Measurements from ENCODE around the gene GPC5. TPM values are rescaled to one million over a fixed set of nuclear protein-coding genes. Genes with fewer than 3 reads are reported as not detected.

GPC5 gene
- total RNA-seq, 2 experiments from 2014 or later: 2.4 TPM; not detected in 1

DNA sequence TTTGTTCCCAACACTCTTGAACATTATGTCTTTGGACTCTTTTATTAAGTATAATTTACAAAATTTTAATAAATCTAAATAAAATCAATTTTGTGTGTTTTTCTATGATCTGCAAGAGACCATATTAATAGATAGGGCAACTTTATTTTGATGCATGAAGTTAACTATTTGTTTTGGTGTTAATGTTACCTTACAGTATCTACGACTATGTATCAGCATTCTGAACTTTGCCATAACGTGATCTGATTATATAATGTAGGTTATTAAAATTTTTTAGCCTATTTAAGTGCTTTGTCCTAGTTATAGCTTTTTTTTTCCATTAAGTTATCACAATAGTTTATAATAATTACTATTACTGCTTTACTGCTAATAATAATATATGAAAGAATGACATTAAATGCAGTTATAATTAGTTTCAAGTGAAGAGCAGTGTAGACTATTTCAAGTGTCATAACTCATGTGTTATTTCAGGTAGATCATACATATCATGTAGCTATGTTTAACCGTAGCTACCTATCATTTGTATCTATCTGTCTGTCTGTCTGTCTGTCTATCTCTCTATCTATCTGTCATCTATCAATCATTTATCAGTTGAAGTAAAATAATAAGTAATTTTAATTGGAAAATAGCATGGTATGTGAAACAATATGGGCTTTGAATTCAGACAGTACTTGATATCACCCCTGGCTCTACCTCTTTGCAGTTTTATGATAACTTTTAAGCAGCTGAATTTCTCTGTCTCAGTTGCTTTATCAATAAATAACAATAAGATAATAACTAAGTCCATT lies 229.7 kb downstream of the GPC5 start:
- Histone ChIP-seq H3K4me3 (ENCODE audit: low read depth, low read length, poor library complexity, severe bottlenecking) (no peak overlapping the region), H3K36me3 (ENCODE audit: insufficient read depth, low read length) (no peaks in the 10 kb centered on the region), H3K4me2 (ENCODE audit: low read length) (no peak overlapping the region), H3K9me3 (ENCODE audit: low read length) (no peaks in the 10 kb centered on the region), H3K4me1 (ENCODE audit: insufficient read depth, low read length, poor library complexity, severe bottlenecking) (no peaks in the 10 kb centered on the region), H3K79me2 (ENCODE audit: insufficient read depth, low read depth, low read length) (no peaks in the 10 kb centered on the region), H3K9me2 (ENCODE audit: insufficient read depth, low read length) (no peaks in the 10 kb centered on the region), H4K20me1 (ENCODE audit: insufficient read depth, low read length) (no peaks in the 10 kb centered on the region), H2AFZ (ENCODE audit: low read length) (no peak overlapping the region), H3K27ac (ENCODE audit: low read depth, low read length, poor library complexity, severe bottlenecking) (no peak overlapping the region)
- intact Hi-C loops (cut with micrococcal nuclease; ENCODE audit: unreplicated experiment): no loop called here
- POLR2A ChIA-PET: interaction anchor here (0.6 to 2.8 kb wide), 13 partner anchors 9 to 530 kb away, joined by 3 to 18 read pairs (median 3); no protein-coding TSS in a partner anchor
- CTCF ChIA-PET (ENCODE audit: unreplicated experiment): no interaction called here
- TF ChIP-seq, protein P1, sequence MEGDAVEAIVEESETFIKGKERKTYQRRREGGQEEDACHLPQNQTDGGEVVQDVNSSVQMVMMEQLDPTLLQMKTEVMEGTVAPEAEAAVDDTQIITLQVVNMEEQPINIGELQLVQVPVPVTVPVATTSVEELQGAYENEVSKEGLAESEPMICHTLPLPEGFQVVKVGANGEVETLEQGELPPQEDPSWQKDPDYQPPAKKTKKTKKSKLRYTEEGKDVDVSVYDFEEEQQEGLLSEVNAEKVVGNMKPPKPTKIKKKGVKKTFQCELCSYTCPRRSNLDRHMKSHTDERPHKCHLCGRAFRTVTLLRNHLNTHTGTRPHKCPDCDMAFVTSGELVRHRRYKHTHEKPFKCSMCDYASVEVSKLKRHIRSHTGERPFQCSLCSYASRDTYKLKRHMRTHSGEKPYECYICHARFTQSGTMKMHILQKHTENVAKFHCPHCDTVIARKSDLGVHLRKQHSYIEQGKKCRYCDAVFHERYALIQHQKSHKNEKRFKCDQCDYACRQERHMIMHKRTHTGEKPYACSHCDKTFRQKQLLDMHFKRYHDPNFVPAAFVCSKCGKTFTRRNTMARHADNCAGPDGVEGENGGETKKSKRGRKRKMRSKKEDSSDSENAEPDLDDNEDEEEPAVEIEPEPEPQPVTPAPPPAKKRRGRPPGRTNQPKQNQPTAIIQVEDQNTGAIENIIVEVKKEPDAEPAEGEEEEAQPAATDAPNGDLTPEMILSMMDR (conservative IDR thresholded peaks at IDR 0.05; ENCODE audit: low read length): no peak
- TF ChIP-seq EZH2phosphoT487 (IDR thresholded peaks at IDR 0.05; ENCODE audit: borderline replicate concordance, low read depth, low read length): no peak
- no peak for DNase-seq (ENCODE audit: low spot score)
- BruUV-seq (replicated peaks): no TSS peak

DNA sequence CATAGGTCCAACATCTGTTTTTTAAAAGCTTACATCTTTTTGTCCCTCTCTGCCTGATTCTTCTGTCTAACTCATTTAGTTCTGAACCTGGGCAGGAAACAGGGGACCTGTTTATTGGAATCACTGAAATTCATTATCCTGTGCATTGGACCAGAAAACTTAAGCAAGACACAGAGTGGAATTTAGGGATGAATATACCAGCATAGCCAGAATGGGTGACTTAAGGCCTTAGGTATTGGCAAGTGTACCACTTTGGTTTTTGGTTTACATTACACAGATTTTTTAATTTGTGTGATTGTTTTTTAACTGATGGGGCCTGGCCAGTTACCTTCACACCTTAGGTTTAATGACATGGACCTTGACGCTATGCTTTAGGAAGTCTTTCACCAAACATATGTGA lies 232.5 kb downstream of the GPC5 start:
- TF ChIP-seq, protein P1 (conservative IDR thresholded peaks at IDR 0.05; ENCODE audit: low read length): no peak
- no peak for TF ChIP-seq EZH2phosphoT487 (IDR thresholded peaks at IDR 0.05; ENCODE audit: borderline replicate concordance, low read depth, low read length)
- intact Hi-C loops (cut with micrococcal nuclease; ENCODE audit: unreplicated experiment): no loop called here
- Histone ChIP-seq H3K27ac (ENCODE audit: low read depth, low read length, poor library complexity, severe bottlenecking) (no peak overlapping the region), H3K36me3 (ENCODE audit: insufficient read depth, low read length) (no peaks in the 10 kb centered on the region), H3K4me3 (ENCODE audit: low read depth, low read length, poor library complexity, severe bottlenecking) (no peak overlapping the region), H2AFZ (ENCODE audit: low read length) (no peak overlapping the region), H3K9me3 (ENCODE audit: low read length) (no peaks in the 10 kb centered on the region), H3K9me2 (ENCODE audit: insufficient read depth, low read length) (no peaks in the 10 kb centered on the region), H4K20me1 (ENCODE audit: insufficient read depth, low read length) (no peaks in the 10 kb centered on the region), H3K79me2 (ENCODE audit: insufficient read depth, low read depth, low read length) (no peaks in the 10 kb centered on the region), H3K4me1 (ENCODE audit: insufficient read depth, low read length, poor library complexity, severe bottlenecking) (no peaks in the 10 kb centered on the region), H3K4me2 (ENCODE audit: low read length) (no peak overlapping the region)
- ChIA-PET POLR2A (interaction anchor here (0.8 to 1.5 kb wide), 3 partner anchors 9 to 185 kb away, joined by 3 to 4 read pairs (median 4); no protein-coding TSS in a partner anchor), CTCF (ENCODE audit: unreplicated experiment) (no interaction called here)
- no TSS peak for BruUV-seq (replicated peaks)
- DNase-seq (ENCODE audit: low spot score): no peak

DNA sequence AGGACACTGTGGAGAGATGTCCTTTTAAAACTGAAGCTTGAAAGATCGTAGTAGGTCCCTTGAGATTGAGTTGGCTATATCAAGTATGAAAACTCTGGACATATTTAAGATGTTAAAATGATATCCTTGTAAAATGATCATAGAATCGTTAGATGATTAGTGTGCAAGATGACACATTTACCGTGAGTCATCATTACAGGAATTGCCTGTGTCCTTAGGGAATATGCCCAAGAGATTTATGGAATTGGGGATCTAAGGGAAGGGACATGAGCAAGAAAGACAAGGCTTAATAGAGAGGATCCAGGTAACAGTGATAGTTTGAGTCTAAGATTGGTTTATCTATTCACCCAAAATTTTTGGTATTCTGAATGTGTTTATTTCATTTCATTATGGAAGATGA lies 233.7 kb downstream of the GPC5 start:
- Histone ChIP-seq H3K27ac (ENCODE audit: low read depth, low read length, poor library complexity, severe bottlenecking) (no peak overlapping the region), H2AFZ (ENCODE audit: low read length) (no peak overlapping the region), H3K4me3 (ENCODE audit: low read depth, low read length, poor library complexity, severe bottlenecking) (no peak overlapping the region), H3K4me1 (ENCODE audit: insufficient read depth, low read length, poor library complexity, severe bottlenecking) (no peaks in the 10 kb centered on the region), H3K4me2 (ENCODE audit: low read length) (no peak overlapping the region), H3K36me3 (ENCODE audit: insufficient read depth, low read length) (no peaks in the 10 kb centered on the region), H4K20me1 (ENCODE audit: insufficient read depth, low read length) (no peaks in the 10 kb centered on the region), H3K9me2 (ENCODE audit: insufficient read depth, low read length) (no peaks in the 10 kb centered on the region), H3K79me2 (ENCODE audit: insufficient read depth, low read depth, low read length) (no peaks in the 10 kb centered on the region), H3K9me3 (ENCODE audit: low read length) (no peaks in the 10 kb centered on the region)
- DNase-seq (ENCODE audit: low spot score): no peak
- CTCF ChIA-PET (ENCODE audit: unreplicated experiment): no interaction called here
- POLR2A ChIA-PET: no interaction called here
- intact Hi-C loops (cut with micrococcal nuclease; ENCODE audit: unreplicated experiment): no loop called here
- BruUV-seq (replicated peaks): no TSS peak
- TF ChIP-seq, protein P1 (conservative IDR thresholded peaks at IDR 0.05; ENCODE audit: low read length): no peak
- TF ChIP-seq EZH2phosphoT487 (IDR thresholded peaks at IDR 0.05; ENCODE audit: borderline replicate concordance, low read depth, low read length): no peak

All from OCI-LY7 (cell line).